Small intestine (tissue), 7 donors: ENCODE data around the gene CCM2. TPM values are rescaled to one million over a fixed set of nuclear protein-coding genes. Genes with fewer than 3 reads are reported as not detected.

Experiments
- DNase-seq, 2 donors: peaks; one replicate each; pipeline versions ENCODE4 v3.0.0 to v3.0.0-alpha.2; 2013
- FAIRE-seq: peaks from 2 replicates; lab custom pipeline; 2012; peaks lifted over from hg19 to GRCh38; lab: Jason Lieb, UNC
- H3K27ac ChIP-seq, 3 donors: one replicate each; pipeline ENCODE4 v1.5.1; 2013; ENCODE audit warnings: low read length in 2 of 3, mild to moderate bottlenecking in 2 of 3, control low read depth in 1 of 3, inconsistent platforms in 1 of 3, low read depth in 1 of 3, moderate library complexity in 1 of 3
- H3K27me3 ChIP-seq, 3 donors: one replicate each; pipeline ENCODE4 v1.6.1; 2013; ENCODE audit warnings: low read length in 3 of 3, inconsistent platforms in 1 of 3; ENCODE audit not compliant: control insufficient read depth in 3 of 3, insufficient read depth in 3 of 3
- H3K36me3 ChIP-seq, 3 donors: one replicate each; pipeline ENCODE4 v1.6.1; 2013; ENCODE audit warnings: low read length in 3 of 3, inconsistent platforms in 1 of 3, low read depth in 1 of 3, mild to moderate bottlenecking in 1 of 3, moderate library complexity in 1 of 3; ENCODE audit not compliant: control insufficient read depth in 3 of 3, insufficient read depth in 2 of 3
- H3K4me1 ChIP-seq, 3 donors: one replicate each; pipeline ENCODE4 v1.6.1; 2013; ENCODE audit warnings: low read length in 2 of 3, inconsistent platforms in 1 of 3, low read depth in 1 of 3, mild to moderate bottlenecking in 1 of 3, moderate library complexity in 1 of 3; ENCODE audit not compliant: control insufficient read depth in 3 of 3, insufficient read depth in 2 of 3
- H3K4me3 ChIP-seq, 3 donors: one replicate each; pipeline ENCODE4 v1.5.1; 2013; ENCODE audit warnings: low read length in 3 of 3, control low read depth in 1 of 3, inconsistent platforms in 1 of 3, low read depth in 1 of 3, mild to moderate bottlenecking in 1 of 3, moderate library complexity in 1 of 3
- H3K9me3 ChIP-seq, 2 donors: one replicate each; pipeline ENCODE4 v1.6.1; 2013; ENCODE audit warnings: low read depth in 1 of 2, low read length in 1 of 2; ENCODE audit not compliant: control insufficient read depth in 2 of 2, insufficient read depth in 1 of 2
- WGBS, 3 donors: extraction: QIAGEN DNeasy Blood & Tissue Kit; methylation state at CpG; one replicate each; pipeline ENCODE4 v1.1.7; 2013; 5-methylcytosine and 5-hydroxymethylcytosine counted together
- polyA plus RNA-seq, 4 donors: library from polyadenylated mRNA; stranded (reverse) in 3 of 4; unstranded in 1 of 4; fragments of 200-250 nt in 3 of 4; fragments of 120-200 nt in 1 of 4; gene quantifications; one replicate each; pipeline versions ENCODE4 v1.2.1 to v1.2.3, GENCODE V29; 2013
- donor health status: healthy with polysubstance abuse.
- donor health status: control.
- donor health status: control.
- donor health status: Bipolar disorder and iron deficiency.
- donor health status: healthy.

The CCM2 gene
- polyA plus RNA-seq, 4 donors: 17.8 to 32.3 (median 24.7) TPM

GRCh38 chr7:45053401-45053800 is 53.4 kb downstream of the CCM2 start:
- Histone ChIP-seq H3K27ac (no peak overlapping the region), H3K9me3 (no peaks in the 10 kb centered on the region), H3K4me3 (no peak overlapping the region), H3K4me1 (no peaks in the 10 kb centered on the region), H3K27me3 (no peaks in the 10 kb centered on the region), H3K36me3 (peaks cover 0 to 23% (median 3%) of the 10 kb centered on the region in 3 donors)
- 62 to 97% (median 76%) methylated on average over 6 of the region's 6 CpGs for WGBS, 3 donors
- FAIRE-seq (no peak), DNase-seq (no peak)

DNA sequence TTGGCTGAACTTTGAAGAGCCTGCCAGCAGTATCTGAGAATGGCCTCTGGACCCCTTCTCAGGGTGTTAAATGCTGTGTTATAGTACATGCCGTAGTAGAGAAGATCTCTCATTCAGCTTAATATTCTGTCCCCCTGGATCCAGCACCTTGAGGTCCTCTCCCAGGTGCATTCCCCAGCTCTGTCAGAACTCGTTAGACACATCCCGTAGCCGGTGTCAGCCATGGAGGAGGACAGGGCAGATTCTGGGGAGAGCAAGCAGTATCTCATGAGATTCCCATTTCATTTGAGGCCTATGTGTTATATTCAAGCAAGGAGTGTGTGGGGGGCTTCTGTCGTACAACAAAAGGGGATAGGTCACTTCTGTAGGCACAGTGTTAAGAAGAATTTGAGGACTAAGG is 53.9 kb downstream of the CCM2 start:
- Histone ChIP-seq H3K27ac (no peak overlapping the region), H3K4me3 (no peak overlapping the region), H3K36me3 (peaks cover 0 to 20% (median 3%) of the 10 kb centered on the region in 3 donors), H3K4me1 (no peaks in the 10 kb centered on the region), H3K9me3 (no peaks in the 10 kb centered on the region), H3K27me3 (no peaks in the 10 kb centered on the region)
- no peak for DNase-seq
- WGBS, 3 donors: 98 to 99% (median 98%) methylated on average over 5 of the region's 5 CpGs
- no peak for FAIRE-seq

- no peak overlapping the region for H3K27ac ChIP-seq
- no peak overlapping the region for H3K4me3 ChIP-seq
- no peaks in the 10 kb centered on the region for H3K27me3 ChIP-seq
- H3K9me3 ChIP-seq: no peaks in the 10 kb centered on the region
- DNase-seq: no peak
- FAIRE-seq: no peak
- no peaks in the 10 kb centered on the region for H3K4me1 ChIP-seq
- peaks cover 0 to 20% (median 3%) of the 10 kb centered on the region in 3 donors for H3K36me3 ChIP-seq
- WGBS, 3 donors: 86 to 92% (median 89%) methylated on average over 3 of the region's 3 CpGs
Observed at GRCh38 chr7:45054442-45054841, 54.4 kb downstream of the CCM2 start.

DNA sequence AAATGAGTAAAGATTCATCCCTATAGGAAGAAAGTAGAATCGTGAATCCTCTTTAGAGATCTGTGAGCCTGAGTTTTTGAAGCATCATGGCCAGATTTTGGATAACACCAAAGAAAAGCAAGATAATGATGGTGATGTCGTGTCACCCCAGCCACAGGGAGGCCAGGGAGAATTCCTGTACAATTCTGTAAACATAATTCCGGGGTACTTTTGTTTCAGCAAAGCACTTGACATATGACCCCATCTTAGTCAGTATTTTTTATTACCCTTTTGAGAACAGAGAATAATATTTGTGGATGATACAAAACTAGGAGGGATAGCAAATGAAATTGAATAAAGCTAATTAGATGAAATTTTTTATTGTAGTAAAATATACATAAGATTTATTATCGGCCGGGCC is 55.0 kb downstream of the CCM2 start:
- FAIRE-seq: no peak
- no peak overlapping the region for H3K27ac ChIP-seq
- peaks cover 0 to 20% (median 3%) of the 10 kb centered on the region in 3 donors for H3K36me3 ChIP-seq
- WGBS, 3 donors: 91 to 98% (median 96%) methylated on average over 5 of the region's 5 CpGs
- no peaks in the 10 kb centered on the region for H3K27me3 ChIP-seq
- no peak overlapping the region for H3K4me3 ChIP-seq
- H3K9me3 ChIP-seq: no peaks in the 10 kb centered on the region
- no peaks in the 10 kb centered on the region for H3K4me1 ChIP-seq
- DNase-seq: no peak

DNA sequence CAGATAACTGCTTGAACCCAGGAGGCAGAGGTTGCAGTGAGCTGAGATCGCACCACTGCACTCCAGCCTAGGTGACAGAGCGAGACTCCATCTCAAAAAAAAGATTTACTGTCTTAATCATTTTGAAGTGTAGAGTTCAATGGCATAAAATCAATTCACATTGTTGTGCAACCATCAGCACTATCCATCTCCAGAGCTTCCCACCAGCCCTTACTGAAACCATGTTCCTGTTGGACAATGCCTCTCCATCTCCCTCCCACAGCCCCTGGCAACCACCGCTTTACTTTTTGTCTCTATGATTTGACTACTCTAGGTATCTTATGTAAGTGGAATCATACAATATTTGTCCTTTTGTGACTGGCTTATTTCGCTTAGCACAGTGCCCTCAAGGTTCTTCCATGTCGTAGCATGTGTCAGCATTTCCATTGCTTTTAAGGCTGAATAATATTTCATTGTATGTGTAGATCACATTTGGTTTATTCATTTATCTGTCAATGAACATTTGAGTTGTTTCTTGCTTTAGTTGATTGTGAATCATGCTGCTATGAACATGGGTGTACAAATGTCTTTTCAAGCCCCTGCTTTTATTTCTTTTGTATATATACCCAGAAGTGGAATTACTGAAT is 55.7 kb downstream of the CCM2 start:
- Histone ChIP-seq H3K4me1 (no peaks in the 10 kb centered on the region), H3K9me3 (no peaks in the 10 kb centered on the region), H3K36me3 (peaks cover 0 to 20% (median 2%) of the 10 kb centered on the region in 3 donors), H3K27me3 (no peaks in the 10 kb centered on the region), H3K27ac (no peak overlapping the region), H3K4me3 (no peak overlapping the region)
- DNase-seq (no peak), FAIRE-seq (no peak)
- 97 to 99% (median 98%) methylated on average over 5 of the region's 5 CpGs for WGBS, 3 donors

- peaks cover 0 to 8% (median 0%) of the 10 kb centered on the region in 3 donors for H3K36me3 ChIP-seq
- WGBS, 3 donors: 92 to 95% (median 95%) methylated on average over 5 of the region's 5 CpGs
- H3K27ac ChIP-seq: no peak overlapping the region
- H3K4me3 ChIP-seq: no peak overlapping the region
- H3K27me3 ChIP-seq: no peaks in the 10 kb centered on the region
- no peaks in the 10 kb centered on the region for H3K9me3 ChIP-seq
- no peak for FAIRE-seq
- H3K4me1 ChIP-seq: no peaks in the 10 kb centered on the region
- no peak for DNase-seq
Observed at GRCh38 chr7:45057878-45058277, 57.9 kb downstream of the CCM2 start.

GRCh38 chr7:45060295-45060694 is 60.3 kb downstream of the CCM2 start:
- H3K4me1 ChIP-seq: no peaks in the 10 kb centered on the region
- no peak for FAIRE-seq
- no peak for DNase-seq
- H3K27me3 ChIP-seq: no peaks in the 10 kb centered on the region
- H3K27ac ChIP-seq: no peak overlapping the region
- peaks cover 0 to 19% (median 2%) of the 10 kb centered on the region in 3 donors for H3K36me3 ChIP-seq
- no peak overlapping the region for H3K4me3 ChIP-seq
- WGBS, 3 donors: 91 to 95% (median 93%) methylated on average over 3 of the region's 3 CpGs
- no peaks in the 10 kb centered on the region for H3K9me3 ChIP-seq

- FAIRE-seq: no peak
- WGBS, 3 donors: 97 to 98% (median 98%) methylated on average over 2 of the region's 2 CpGs
- no peaks in the 10 kb centered on the region for H3K4me1 ChIP-seq
- no peaks in the 10 kb centered on the region for H3K27me3 ChIP-seq
- peaks cover 0 to 26% (median 5%) of the 10 kb centered on the region in 3 donors for H3K36me3 ChIP-seq
- DNase-seq: no peak
- H3K27ac ChIP-seq: no peak overlapping the region
- no peaks in the 10 kb centered on the region for H3K9me3 ChIP-seq
- no peak overlapping the region for H3K4me3 ChIP-seq
Observed at GRCh38 chr7:45061352-45061751, 61.4 kb downstream of the CCM2 start.
